ENCODE results near the gene ANKS6. TPM values are rescaled to one million over a fixed set of nuclear protein-coding genes. Genes with fewer than 3 reads are reported as not detected.

ANKS6 gene
- total and polyA plus RNA-seq, 2 of the 4 experiments (the other 2 are of a cell fraction): 9.0 to 23.6 TPM

DNA sequence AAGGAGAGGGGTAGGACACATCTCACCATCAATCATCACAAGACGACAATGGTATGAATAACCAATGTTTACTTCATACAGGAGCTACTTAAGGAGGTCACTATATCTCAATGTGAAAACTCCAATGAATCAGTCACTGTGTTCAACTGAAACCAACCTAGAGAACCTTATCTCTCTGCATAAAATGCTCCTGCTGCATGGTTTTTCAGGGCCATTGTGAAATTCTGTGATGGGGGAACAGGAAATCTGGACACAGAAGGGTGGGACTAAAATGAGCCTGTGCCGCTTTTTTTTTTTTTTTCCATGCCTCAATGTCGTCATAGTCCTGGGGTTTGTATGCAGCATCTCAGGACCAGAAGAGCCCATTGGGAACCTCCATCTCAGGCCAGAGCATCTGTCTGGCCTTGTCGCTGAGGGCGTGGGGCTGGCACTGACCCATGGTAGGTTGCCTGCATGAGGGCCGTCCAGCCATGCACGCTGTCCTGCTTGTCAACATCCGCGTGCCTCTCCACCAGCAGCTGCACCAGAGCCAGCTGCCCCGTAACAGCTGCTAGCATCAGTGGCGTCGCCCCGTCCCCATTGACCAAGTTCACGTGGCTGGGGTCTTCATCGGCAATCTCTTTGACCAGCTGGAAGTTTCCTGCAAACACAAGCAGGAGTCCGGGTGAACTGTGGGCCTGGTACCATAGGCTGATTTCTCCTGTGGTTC lies 12.7 kb downstream of the ANKS6 start:
- Histone ChIP-seq H3K9ac (ENCODE audit: low read depth, low read length) (no peak overlapping the region), H2BK15ac (ENCODE audit: low read depth, low read length) (no peak overlapping the region), H4K8ac (ENCODE audit: low read depth in 2 of 2, low read length in 2 of 2) (no peak overlapping the region), H2BK20ac (ENCODE audit: low read depth, low read length) (no peak overlapping the region), H2AFZ (replicated peaks; ENCODE audit: low read length, poor library complexity) (no peak overlapping the region), H2BK120ac (ENCODE audit: low read depth, low read length) (no peak overlapping the region), H3K23ac (ENCODE audit: low read depth, low read length) (no peak overlapping the region), H4K91ac (ENCODE audit: insufficient read depth, low read depth, low read length) (no peak overlapping the region), H4K5ac (ENCODE audit: low read depth, low read length) (no peak overlapping the region), H3K36me3 (ENCODE audit: control insufficient read depth, insufficient read depth, low read length) (peaks cover 29% of the 10 kb centered on the region), H3K4me1 (ENCODE audit: control insufficient read depth, insufficient read depth, low read length) (no peaks in the 10 kb centered on the region), H3K9me1 (ENCODE audit: insufficient read depth, low read length) (no peaks in the 10 kb centered on the region; the same call in 1 of the 2 replicates), H3K14ac (replicated peaks; ENCODE audit: low read depth, low read length) (no peak overlapping the region), H3K27me3 (ENCODE audit: control insufficient read depth, insufficient read depth, low read length) (no peaks in the 10 kb centered on the region), H3K4me2 (ENCODE audit: low read depth, low read length) (no peak overlapping the region), H2AK5ac (ENCODE audit: low read depth, low read length) (no peak overlapping the region), H3K18ac (ENCODE audit: low read depth, low read length) (no peak overlapping the region), H2AK9ac (replicated peaks; ENCODE audit: low read depth, low read length, poor library complexity) (no peak overlapping the region), H3K79me1 (ENCODE audit: low read depth in 1 of 2, low read length in 2 of 2) (peaks cover 20 to 24% of the 10 kb centered on the region in 2 experiments), H3K4ac (ENCODE audit: low read depth, low read length) (no peak overlapping the region), H4K20me1 (ENCODE audit: insufficient read depth, low read length) (peaks cover 12% of the 10 kb centered on the region), H3K4me3 (ENCODE audit: insufficient read depth, low read depth, low read length) (no peak overlapping the region), H3K9me3 (ENCODE audit: control insufficient read depth, insufficient read depth, low read length) (no peaks in the 10 kb centered on the region), H2BK5ac (ENCODE audit: low read depth, low read length, poor library complexity, severe bottlenecking) (no peak overlapping the region), H3K56ac (ENCODE audit: extremely low read depth, insufficient read depth, low read length) (no peak overlapping the region), H3K27ac (ENCODE audit: insufficient read depth, low read length) (no peak overlapping the region)
- intact Hi-C loops (cut with micrococcal nuclease) (no loop called here), dilution Hi-C loops (cut with HindIII; ENCODE audit: low sequenced_read_pairs, unreplicated experiment) (no loop called here), in situ Hi-C loops (cut with MboI; ENCODE audit: low sequenced_read_pairs) (no loop called here)
- no TSS peak for BruUV-seq (replicated peaks)
- POLR2A ChIA-PET (ENCODE audit: unreplicated experiment): no interaction called here
- TF ChIP-seq MAZ (IDR thresholded peaks at IDR 0.05; ENCODE audit: borderline replicate concordance, low read depth, low read length): no peak
- TF ChIP-seq CHD1 (IDR thresholded peaks at IDR 0.05; ENCODE audit: low read depth, low read length): no peak
- TF ChIP-seq, protein P1, sequence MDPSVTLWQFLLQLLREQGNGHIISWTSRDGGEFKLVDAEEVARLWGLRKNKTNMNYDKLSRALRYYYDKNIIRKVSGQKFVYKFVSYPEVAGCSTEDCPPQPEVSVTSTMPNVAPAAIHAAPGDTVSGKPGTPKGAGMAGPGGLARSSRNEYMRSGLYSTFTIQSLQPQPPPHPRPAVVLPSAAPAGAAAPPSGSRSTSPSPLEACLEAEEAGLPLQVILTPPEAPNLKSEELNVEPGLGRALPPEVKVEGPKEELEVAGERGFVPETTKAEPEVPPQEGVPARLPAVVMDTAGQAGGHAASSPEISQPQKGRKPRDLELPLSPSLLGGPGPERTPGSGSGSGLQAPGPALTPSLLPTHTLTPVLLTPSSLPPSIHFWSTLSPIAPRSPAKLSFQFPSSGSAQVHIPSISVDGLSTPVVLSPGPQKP (IDR thresholded peaks at IDR 0.05; ENCODE audit: borderline replicate concordance, low read depth, low read length): no peak
- no peak for TF ChIP-seq NFE2L2 (IDR thresholded peaks at IDR 0.05; ENCODE audit: low read depth, low read length)
- 91% methylated on average over 11 of the region's 16 CpGs; no CpG with 5 or more reads in 1 of the 2 experiments for WGBS, 2 experiments (ENCODE audit: extremely low coverage in 2 of 2, insufficient read length in 1 of 2)
- CTCF ChIA-PET: interaction anchor here (1.0 kb wide), 1 partner anchor 8 kb away, joined by 3 read pairs; no protein-coding TSS in a partner anchor
- DNase-seq: no peak
- ATAC-seq (ENCODE audit: low read depth): no peak

Measured in IMR-90 (cell line).